GM19463 (cell line): ENCODE results near the gene BICRA.
A peak's percentile ranks its signal among the peaks of the same experiment; 100 is the strongest.
"Not testable (repeated sequence)": the region's sequence is repeated elsewhere in the genome, so short reads cannot be mapped to it uniquely, and the experiment has no call there.

Experiments used
- ATAC-seq: cut with Tn5 transposase; IDR thresholded peaks from one replicate; pipeline ENCODE4 v1.9.1; 2021; ENCODE audit warnings: mild to moderate bottlenecking, moderate library complexity; ENCODE audit not compliant: unreplicated experiment

The BICRA gene

DNA sequence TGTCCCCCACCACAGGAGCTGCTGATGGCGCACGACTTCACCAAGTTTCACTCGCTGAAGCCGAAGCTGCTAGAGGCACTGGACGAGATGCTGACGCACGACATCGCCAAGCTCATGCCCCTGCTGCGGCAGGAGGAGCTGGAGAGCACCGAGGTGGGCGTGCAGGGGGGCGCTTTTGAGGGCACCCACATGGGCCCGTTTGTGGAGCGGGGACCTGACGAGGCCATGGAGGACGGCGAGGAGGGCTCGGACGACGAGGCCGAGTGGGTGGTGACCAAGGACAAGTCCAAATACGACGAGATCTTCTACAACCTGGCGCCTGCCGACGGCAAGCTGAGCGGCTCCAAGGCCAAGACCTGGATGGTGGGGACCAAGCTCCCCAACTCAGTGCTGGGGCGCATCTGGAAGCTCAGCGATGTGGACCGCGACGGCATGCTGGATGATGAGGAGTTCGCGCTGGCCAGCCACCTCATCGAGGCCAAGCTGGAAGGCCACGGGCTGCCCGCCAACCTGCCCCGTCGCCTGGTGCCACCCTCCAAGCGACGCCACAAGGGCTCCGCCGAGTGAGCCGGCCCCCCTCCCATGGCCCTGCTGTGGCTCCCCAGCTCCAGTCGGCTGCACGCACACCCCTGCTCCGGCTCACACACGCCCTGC is 132.1 kb downstream of the BICRA start:
- no peak for ATAC-seq

DNA sequence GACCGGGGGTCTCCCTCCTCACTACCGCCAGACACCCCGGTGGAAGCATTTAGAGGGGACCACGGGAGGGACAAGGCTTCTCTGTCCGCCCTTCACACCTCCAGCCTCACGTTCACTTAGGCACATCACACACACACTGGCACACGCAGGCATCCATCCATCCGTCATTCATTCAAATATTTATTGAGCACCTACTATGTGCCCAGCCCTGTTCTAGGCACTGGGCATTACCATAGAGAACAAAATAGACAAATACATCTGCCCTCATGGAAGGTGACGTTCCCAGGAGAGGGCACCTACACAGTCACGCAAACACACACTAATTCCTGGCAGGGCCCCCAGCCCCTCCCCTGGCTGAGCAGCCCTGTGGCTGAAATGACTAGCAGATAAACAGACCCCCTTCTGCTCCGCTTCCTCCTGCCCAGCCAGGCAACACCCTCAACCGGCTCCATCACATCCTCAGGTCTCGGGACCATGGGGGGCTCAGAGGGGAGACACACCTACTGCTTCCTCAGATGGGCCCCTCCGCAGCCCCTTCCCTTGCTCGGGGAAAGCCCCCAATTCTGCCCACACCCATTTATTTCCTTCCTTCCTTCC is 132.7 kb downstream of the BICRA start:
- ATAC-seq: no peak

GRCh38 chr19:47742634-47743033 is 133.7 kb downstream of the BICRA start:
- no peak for ATAC-seq

GRCh38 chr19:47745010-47745901 is 136.3 kb downstream of the BICRA start, which contains the start of gene NOP53:
Gene NOP53 (plus strand): TSS chr19:47745546. CDS start chr19:47745560, 14 bp downstream.
- peak; percentile 69 for ATAC-seq

- ATAC-seq: not testable (repeated sequence)
Measured at GRCh38 chr19:47746129-47746528, 137.2 kb downstream of the BICRA start.

DNA sequence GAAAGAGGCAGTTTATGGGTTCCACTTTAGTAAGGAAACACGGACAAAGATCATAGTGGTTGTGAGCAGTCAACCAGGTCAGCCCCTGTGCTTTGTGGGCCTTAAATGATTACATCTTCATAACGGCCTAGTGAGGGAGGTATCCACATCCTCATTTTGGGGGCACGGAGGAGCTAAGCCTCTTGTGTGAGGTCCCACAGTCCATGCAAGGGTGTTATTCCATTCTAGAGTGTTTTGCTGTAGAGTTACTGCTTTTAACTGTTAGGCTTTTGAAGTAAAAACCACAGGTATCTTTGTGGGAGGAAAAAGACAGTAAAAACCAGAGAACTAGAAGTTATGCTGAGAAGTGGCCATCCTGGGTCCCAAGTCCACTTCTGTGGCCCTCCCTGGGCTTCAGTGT is 140.4 kb downstream of the BICRA start:
- no peak for ATAC-seq

- no peak for ATAC-seq
Measured at GRCh38 chr19:47750752-47751151, 141.8 kb downstream of the BICRA start.

DNA sequence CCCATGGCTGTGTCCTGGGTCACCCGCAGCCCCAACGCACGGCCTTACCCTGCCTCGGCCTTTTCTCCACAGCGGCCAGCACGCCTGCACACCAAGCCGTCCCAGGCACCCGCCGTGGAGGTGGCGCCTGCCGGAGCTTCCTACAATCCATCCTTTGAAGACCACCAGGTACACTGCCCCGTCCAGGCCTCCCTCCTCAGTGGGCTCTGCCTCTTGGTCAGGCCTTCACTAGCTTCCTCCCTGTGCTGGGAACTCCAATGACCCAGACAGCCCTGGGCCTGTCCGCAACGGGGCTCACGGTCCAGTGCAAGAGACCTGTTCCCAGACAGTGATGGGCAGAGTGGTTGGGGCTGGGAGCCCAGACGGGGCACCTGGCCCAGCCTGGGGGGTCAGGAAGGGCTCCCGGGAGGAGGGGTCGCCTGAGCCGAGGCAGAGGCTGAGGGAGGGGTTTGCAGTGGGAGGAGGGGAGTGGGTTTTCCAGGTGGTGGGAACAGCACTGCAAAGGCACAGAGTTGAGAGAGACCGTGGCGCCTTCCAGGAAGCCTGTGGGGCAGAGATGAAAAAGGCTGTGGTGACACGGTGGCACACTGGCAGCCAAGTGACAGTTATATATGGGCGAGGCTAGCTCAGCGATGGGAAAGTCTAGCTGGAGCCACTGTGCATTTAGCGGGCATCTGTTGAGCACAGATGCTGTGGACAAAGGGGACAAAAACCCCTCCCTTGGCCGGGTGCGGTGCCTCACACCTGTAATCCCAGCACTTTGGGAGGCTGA is 143.7 kb downstream of the BICRA start:
- no peak for ATAC-seq
